Measurements from ENCODE around the gene NIPSNAP2. TPM values are rescaled to one million over a fixed set of nuclear protein-coding genes. Genes with fewer than 3 reads are reported as not detected.

NIPSNAP2 gene
- 46.1 and 48.0 TPM in 2 replicates for total RNA-seq (2013; cell fraction: nucleolus; rRNA removed)
- 47.7 TPM in 2 replicates for total RNA-seq (2014; rRNA removed)
- 51.7 and 52.0 TPM in 2 replicates for total RNA-seq (2014; rRNA removed; fragmentation: Illumina TruSeq; extraction: Trizol)
- total RNA-seq (2021), result 44.7 and 45.0 TPM in 2 replicates
- 19.8 TPM for polyA plus RNA-seq (2011; ENCODE audit: low read depth)
- polyA plus RNA-seq (2011; rRNA removed), result 70.8 and 104 TPM in 2 replicates
- 26.4 and 28.1 TPM in 2 replicates for polyA plus RNA-seq (2011; cell fraction: cytosol; rRNA removed)
- 30.3 and 31.0 TPM in 2 replicates for polyA plus RNA-seq (2011; cell fraction: nucleus; rRNA removed)
- 25.1 and 28.2 TPM in 2 replicates for polyA plus RNA-seq (2012)
- polyA plus RNA-seq (2014; fragmentation: Illumina TruSeq; extraction: Trizol), result 62.9 and 102 TPM in 2 replicates
- polyA plus RNA-seq (2014; fragmentation: Nextera tagmentation; extraction: Ambion mirVana), result 10 to 100 TPM; 24.7 to 29.9 TPM
- 38.8 and 46.9 TPM in 2 replicates for polyA plus RNA-seq (2014; rRNA removed)
- polyA plus RNA-seq (2016; fragmentation: Nextera tagmentation; extraction: Ambion mirVana), result 10 to 100 TPM; 83.8 to 88.5 TPM
- polyA minus RNA-seq (2011; rRNA and poly(A)+ RNA removed), result 24.6 and 40.3 TPM in 2 replicates
- 12.6 and 14.3 TPM in 2 replicates for polyA minus RNA-seq (2011; cell fraction: cytosol; rRNA and poly(A)+ RNA removed)
- polyA minus RNA-seq (2011; cell fraction: nucleus; rRNA and poly(A)+ RNA removed), result 26.6 and 36.3 TPM in 2 replicates
- percentile 78 among the genes with signal in this experiment for Bru-seq, nascent RNA
- BruChase-seq, experiment 1, labeled RNA remaining after a 6-hour chase, result percentile 81 among the genes with signal in this experiment
- percentile 76 among the genes with signal in this experiment for BruChase-seq, experiment 2, labeled RNA remaining after a 2-hour chase
- long read RNA-seq, experiment 1, full-length matches to known transcripts, result 61 of 71 reads
- long read RNA-seq, experiment 1, partial matches to known transcripts, result 1 of 71 reads
- long read RNA-seq, experiment 1, other reads (novel, unspliced or antisense), result 9 of 71 reads
- long read RNA-seq, experiment 2, full-length matches to known transcripts, result 293 of 324 reads
- long read RNA-seq, experiment 2, partial matches to known transcripts, result 20 of 324 reads
- long read RNA-seq, experiment 2, other reads (novel, unspliced or antisense), result 11 of 324 reads

DNA sequence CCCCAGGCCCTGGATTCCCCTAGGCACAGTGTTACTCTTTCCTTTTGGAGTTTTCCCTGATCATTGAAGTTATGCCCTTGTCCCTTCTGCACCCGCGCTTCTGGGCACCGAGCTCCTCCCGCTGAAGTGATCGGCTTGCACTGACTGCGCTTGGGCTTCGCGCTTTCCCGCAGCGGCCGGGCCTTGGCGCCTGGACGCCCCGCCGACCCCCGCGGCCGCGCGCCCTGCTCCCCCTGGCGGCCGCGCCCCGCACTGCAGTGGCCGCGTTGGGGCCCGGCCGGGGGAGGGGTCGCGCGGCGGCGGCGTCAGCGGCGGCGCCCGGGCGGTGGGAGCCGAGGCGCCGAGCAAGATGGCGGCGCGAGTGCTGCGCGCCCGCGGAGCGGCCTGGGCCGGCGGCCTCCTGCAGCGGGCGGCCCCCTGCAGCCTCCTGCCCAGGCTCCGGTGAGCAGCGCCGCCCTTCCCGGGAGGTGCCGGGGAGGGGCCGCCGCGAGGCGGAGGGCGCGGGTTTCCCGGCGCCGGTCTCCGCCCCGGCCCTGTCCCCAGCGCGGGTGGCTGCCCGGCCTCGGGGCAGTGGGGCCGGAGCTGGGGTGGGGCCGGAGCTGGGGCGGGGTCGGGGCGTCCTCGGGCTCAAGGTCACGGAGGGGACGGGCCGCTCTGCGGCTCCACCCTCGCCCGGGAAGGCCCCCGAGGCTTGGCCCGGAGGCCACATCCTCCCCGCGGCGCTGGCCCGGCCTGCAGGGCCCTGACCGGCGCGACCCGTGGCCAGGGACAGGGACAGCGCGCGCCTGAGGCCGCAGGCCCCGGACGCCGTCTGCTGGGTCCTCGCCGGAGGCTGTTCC is at the start of gene NIPSNAP2:
Gene NIPSNAP2 (plus strand): TSS at position 325 of the 839 bp plus-strand sequence. CDS start 25 bp downstream, at position 350.
- whole genome bisulfite sequencing (ENCODE audit: insufficient coverage, insufficient replicate concordance, low lambda C conversion rate, missing lambda C conversion rate), result 0% methylated on average over 52 of the region's 105 CpGs
- Histone ChIP-seq H4K20me1 (ENCODE audit: control insufficient read depth, insufficient read depth) (no peaks in the 10 kb centered on the region), H3K27me3 (replicated peaks in 1 of 2; ENCODE audit: control insufficient read depth in 2 of 2, insufficient read depth in 2 of 2, low read length in 1 of 2) (no peaks in the 10 kb centered on the region), H3K4me2 (ENCODE audit: control insufficient read depth, insufficient read depth) (peak within 1 kb of the TSS; percentile 84), H3K79me2 (ENCODE audit: control insufficient read depth, insufficient read depth, low read length) (peaks cover 12% of the 10 kb centered on the region), H3K4me1 (ENCODE audit: control insufficient read depth, insufficient read depth, low read length) (peaks cover 6% of the 10 kb centered on the region), H3K9ac (ENCODE audit: control insufficient read depth, insufficient read depth, low read length) (peak within 1 kb of the TSS; percentile 81), H3K27ac (ENCODE audit: control insufficient read depth, insufficient read depth) (peak within 1 kb of the TSS; percentile 73), H3K9me3 (replicated peaks; ENCODE audit: control insufficient read depth, insufficient read depth, low read length) (no peaks in the 10 kb centered on the region), H2AFZ (ENCODE audit: control insufficient read depth, low read depth, low read length) (peak within 1 kb of the TSS; percentile 80), H3K36me3 (ENCODE audit: control insufficient read depth in 2 of 2, insufficient read depth in 2 of 2, low read length in 1 of 2) (no peaks in the 10 kb centered on the region; a peak in 1 of 4 replicates), H3K4me3 (peak within 1 kb of the TSS; percentile 91)
- no peak for DNase-seq (ENCODE audit: low read depth, low spot score)
- FAIRE-seq, result no peak
- ChIA-PET POLR2A (interaction anchor here (0.6 to 0.9 kb wide), 2 partner anchors 87 to 100 kb away, joined by 4 to 5 read pairs; partner anchors contain the start of genes CCT6A and PSPH), SMC1A (ENCODE audit: uncharacterized antibody, unreplicated experiment) (interaction anchor here (2.2 kb wide), 1 partner anchor 323 kb away, joined by 6 read pairs; no protein-coding TSS in a partner anchor), RAD21 (ENCODE audit: unreplicated experiment) (interaction anchor here (0.6 to 1.6 kb wide), 5 partner anchors 35 to 325 kb away, joined by 3 to 5 read pairs (median 4); partner anchors contain the start of genes CCT6A and PSPH), CTCF (interaction anchor here (0.6 to 1.9 kb wide), 17 partner anchors 9 to 531 kb away, joined by 3 to 9 read pairs (median 3); no protein-coding TSS in a partner anchor)
- in situ Hi-C loops (cut with MboI), result loop anchor here (5.0 kb wide), 1 partner anchor 317 kb away; no protein-coding TSS in a partner anchor
- intact Hi-C loops (cut with micrococcal nuclease; ENCODE audit: unreplicated experiment), result loop anchor here (1.0 to 10.0 kb wide), 4 partner anchors 98 to 660 kb away; partner anchors contain the start of gene SUMF2
- no TSS peak for BruUV-seq (replicated peaks)
- ATAC-seq, result peak; percentile 92
- peak; percentile 71; the same call in 1 of the 2 replicates for TF ChIP-seq LARP7 (IDR thresholded peaks at IDR 0.05)
- peak; percentile 94 for TF ChIP-seq YY1 (IDR thresholded peaks at IDR 0.05; ENCODE audit: low read depth, low read length)
- peak; percentile 72; the same call in 1 of the 2 replicates for TF ChIP-seq CREM (IDR thresholded peaks at IDR 0.05; ENCODE audit: low read depth)
- peak; percentile 40; the same call in 1 of the 2 replicates for TF ChIP-seq POLR2AphosphoS5 (IDR thresholded peaks at IDR 0.05; ENCODE audit: low read length)
- TF ChIP-seq IKZF1 (conservative IDR thresholded peaks at IDR 0.05), result peak; percentile 64
- no peak for TF ChIP-seq HDAC6 (IDR thresholded peaks at IDR 0.05; ENCODE audit: unreplicated experiment)
- TF ChIP-seq, protein P1, sequence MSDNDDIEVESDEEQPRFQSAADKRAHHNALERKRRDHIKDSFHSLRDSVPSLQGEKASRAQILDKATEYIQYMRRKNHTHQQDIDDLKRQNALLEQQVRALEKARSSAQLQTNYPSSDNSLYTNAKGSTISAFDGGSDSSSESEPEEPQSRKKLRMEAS (IDR thresholded peaks at IDR 0.05; ENCODE audit: low read depth, low read length), result 0 out of 2 replicates have a peak, but pooled peaks have one; percentile 39
- TF ChIP-seq TAF1 (IDR thresholded peaks at IDR 0.05; ENCODE audit: borderline replicate concordance, low read depth, low read length), result peak; percentile 74; the same call in 1 of the 2 replicates
- peak; percentile 97 for TF ChIP-seq SMARCA5 (IDR thresholded peaks at IDR 0.05)
- no peak for TF ChIP-seq JUND (IDR thresholded peaks at IDR 0.05; ENCODE audit: low read depth, low read length)
- TF ChIP-seq, protein P2, sequence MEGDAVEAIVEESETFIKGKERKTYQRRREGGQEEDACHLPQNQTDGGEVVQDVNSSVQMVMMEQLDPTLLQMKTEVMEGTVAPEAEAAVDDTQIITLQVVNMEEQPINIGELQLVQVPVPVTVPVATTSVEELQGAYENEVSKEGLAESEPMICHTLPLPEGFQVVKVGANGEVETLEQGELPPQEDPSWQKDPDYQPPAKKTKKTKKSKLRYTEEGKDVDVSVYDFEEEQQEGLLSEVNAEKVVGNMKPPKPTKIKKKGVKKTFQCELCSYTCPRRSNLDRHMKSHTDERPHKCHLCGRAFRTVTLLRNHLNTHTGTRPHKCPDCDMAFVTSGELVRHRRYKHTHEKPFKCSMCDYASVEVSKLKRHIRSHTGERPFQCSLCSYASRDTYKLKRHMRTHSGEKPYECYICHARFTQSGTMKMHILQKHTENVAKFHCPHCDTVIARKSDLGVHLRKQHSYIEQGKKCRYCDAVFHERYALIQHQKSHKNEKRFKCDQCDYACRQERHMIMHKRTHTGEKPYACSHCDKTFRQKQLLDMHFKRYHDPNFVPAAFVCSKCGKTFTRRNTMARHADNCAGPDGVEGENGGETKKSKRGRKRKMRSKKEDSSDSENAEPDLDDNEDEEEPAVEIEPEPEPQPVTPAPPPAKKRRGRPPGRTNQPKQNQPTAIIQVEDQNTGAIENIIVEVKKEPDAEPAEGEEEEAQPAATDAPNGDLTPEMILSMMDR (IDR thresholded peaks at IDR 0.05 in 2 of 3, conservative IDR thresholded peaks at IDR 0.05 in 1 of 3; ENCODE audit: control insufficient read depth in 2 of 3, extremely low read depth in 1 of 3, insufficient read depth in 1 of 3, low read depth in 3 of 3, low read length in 3 of 3), result peak; percentile 34 to 67 (median 48); a peak in 4 of 6 replicates
- peak in 1 of 2 experiments; percentile 64; a peak in 1 of 4 replicates for TF ChIP-seq SRF (IDR thresholded peaks at IDR 0.05; ENCODE audit: low read depth in 2 of 2, low read length in 2 of 2)
- peak; percentile 74 for TF ChIP-seq CREB1 (IDR thresholded peaks at IDR 0.05; ENCODE audit: low read depth)
- peak; percentile 25 for TF ChIP-seq NR2C1 (IDR thresholded peaks at IDR 0.05)
- TF ChIP-seq EGR1 (IDR thresholded peaks at IDR 0.05; ENCODE audit: borderline replicate concordance in 1 of 2, low read depth in 2 of 2, low read length in 2 of 2), result no peak
- 0 out of 2 replicates have a peak, but pooled peaks have one; percentile 49 for TF ChIP-seq DPF2 (IDR thresholded peaks at IDR 0.05)
- TF ChIP-seq TCF12 (IDR thresholded peaks at IDR 0.05; ENCODE audit: low read depth, low read length), result 0 out of 2 replicates have a peak, but pooled peaks have one; percentile 11
